Fibroblast of the aortic adventitia (primary cell): Measurements from ENCODE around the gene UGT2B15. TPM values are rescaled to one million over a fixed set of nuclear protein-coding genes. Genes with fewer than 3 reads are reported as not detected.
"Not testable (repeated sequence)": the region's sequence is repeated elsewhere in the genome, so short reads cannot be mapped to it uniquely, and the experiment has no call there.

Source experiments
- DNase-seq: peaks from one replicate; pipeline ENCODE4 v3.0.0-alpha.2; 2010; ENCODE audit warnings: low read depth
- H3K4me3 ChIP-seq: 2 replicates; pipeline ENCODE4 v1.5.1; 2011; ENCODE audit warnings: low read depth, mild to moderate bottlenecking, control low read depth, low read length, moderate library complexity
- CTCF ChIP-seq: IDR thresholded peaks from 2 replicates; pipeline ENCODE4 v1.5.1; 2011; ENCODE audit warnings: mild to moderate bottlenecking, low read length, control low read depth, inconsistent platforms; ENCODE audit not compliant: insufficient read depth
- total RNA-seq: library from RNA; depleted of rRNA; stranded (reverse); fragments of >200 nt; gene quantifications from 2 replicates; pipeline ENCODE4 v1.2.3, GENCODE V29; 2012; ENCODE audit warnings: low replicate concordance

The UGT2B15 gene
- total RNA-seq, 1 donor: not detected

- no peak for TF ChIP-seq CTCF
- DNase-seq: no peak
- H3K4me3 ChIP-seq: no peak overlapping the region
These were observed 29.7 kb upstream of the UGT2B15 start for GRCh38 chr4:68700152-68700551.

GRCh38 chr4:68693325-68694075 lies 23.0 kb upstream of the UGT2B15 start:
- DNase-seq: no peak
- no peak for TF ChIP-seq CTCF
- no peak overlapping the region for H3K4me3 ChIP-seq

- DNase-seq: no peak
- H3K4me3 ChIP-seq: no peak overlapping the region
- no peak for TF ChIP-seq CTCF
These were observed 20.7 kb upstream of the UGT2B15 start for GRCh38 chr4:68691186-68691585.

GRCh38 chr4:68683034-68683433 lies 12.6 kb upstream of the UGT2B15 start:
- no peak for TF ChIP-seq CTCF
- DNase-seq: no peak
- no peak overlapping the region for H3K4me3 ChIP-seq

- not testable (repeated sequence) for DNase-seq, H3K4me3 ChIP-seq
These were observed 10.8 kb upstream of the UGT2B15 start for GRCh38 chr4:68681298-68681697.

GRCh38 chr4:68673143-68673542 lies 2.7 kb upstream of the UGT2B15 start:
- TF ChIP-seq CTCF: no peak
- DNase-seq: no peak
- no peak overlapping the region for H3K4me3 ChIP-seq

GRCh38 chr4:68671217-68671616 lies 765 bp upstream of the UGT2B15 start:
- not testable (repeated sequence) for H3K4me3 ChIP-seq, DNase-seq

GRCh38 chr4:68668537-68669163 lies 1.8 kb downstream of the UGT2B15 start:
- H3K4me3 ChIP-seq, DNase-seq: not testable (repeated sequence)

GRCh38 chr4:68667551-68667950 lies 2.9 kb downstream of the UGT2B15 start:
- H3K4me3 ChIP-seq, DNase-seq: not testable (repeated sequence)

- H3K4me3 ChIP-seq, DNase-seq: not testable (repeated sequence)
These were observed 5.7 kb downstream of the UGT2B15 start for GRCh38 chr4:68664721-68665120.

GRCh38 chr4:68662836-68663574 lies 7.4 kb downstream of the UGT2B15 start:
- DNase-seq, H3K4me3 ChIP-seq: not testable (repeated sequence)
